Measurements from ENCODE around the gene ALDOC. TPM values are rescaled to one million over a fixed set of nuclear protein-coding genes. Genes with fewer than 3 reads are reported as not detected.

Gene ALDOC
- total RNA-seq, 1 donor from 2014 or later = 10.7 TPM

- peak; percentile 48 for DNase-seq
Measured at GRCh38 chr17:28551421-28552175, 25.1 kb downstream of the ALDOC start.

DNA sequence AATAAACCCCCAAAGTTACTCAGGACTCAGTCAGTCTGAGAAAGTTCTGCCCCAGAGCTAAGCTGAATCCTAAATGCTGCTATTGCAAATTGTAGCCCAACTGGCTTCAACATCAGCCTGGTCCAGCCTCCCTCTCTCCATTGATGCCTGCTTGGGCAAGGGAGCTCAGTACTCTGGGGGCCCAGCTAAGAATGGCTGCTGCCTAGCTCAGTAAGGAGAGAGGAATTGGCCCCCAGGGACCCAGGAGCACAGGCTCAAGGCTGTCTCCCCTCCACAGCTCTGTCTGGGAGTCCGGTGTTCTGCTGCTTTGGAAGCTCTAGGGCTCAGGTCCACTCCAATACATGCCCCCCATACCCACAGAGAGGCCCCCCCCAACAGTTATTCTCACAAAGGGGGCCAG is 25.8 kb downstream of the ALDOC start:
- DNase-seq = no peak

DNA sequence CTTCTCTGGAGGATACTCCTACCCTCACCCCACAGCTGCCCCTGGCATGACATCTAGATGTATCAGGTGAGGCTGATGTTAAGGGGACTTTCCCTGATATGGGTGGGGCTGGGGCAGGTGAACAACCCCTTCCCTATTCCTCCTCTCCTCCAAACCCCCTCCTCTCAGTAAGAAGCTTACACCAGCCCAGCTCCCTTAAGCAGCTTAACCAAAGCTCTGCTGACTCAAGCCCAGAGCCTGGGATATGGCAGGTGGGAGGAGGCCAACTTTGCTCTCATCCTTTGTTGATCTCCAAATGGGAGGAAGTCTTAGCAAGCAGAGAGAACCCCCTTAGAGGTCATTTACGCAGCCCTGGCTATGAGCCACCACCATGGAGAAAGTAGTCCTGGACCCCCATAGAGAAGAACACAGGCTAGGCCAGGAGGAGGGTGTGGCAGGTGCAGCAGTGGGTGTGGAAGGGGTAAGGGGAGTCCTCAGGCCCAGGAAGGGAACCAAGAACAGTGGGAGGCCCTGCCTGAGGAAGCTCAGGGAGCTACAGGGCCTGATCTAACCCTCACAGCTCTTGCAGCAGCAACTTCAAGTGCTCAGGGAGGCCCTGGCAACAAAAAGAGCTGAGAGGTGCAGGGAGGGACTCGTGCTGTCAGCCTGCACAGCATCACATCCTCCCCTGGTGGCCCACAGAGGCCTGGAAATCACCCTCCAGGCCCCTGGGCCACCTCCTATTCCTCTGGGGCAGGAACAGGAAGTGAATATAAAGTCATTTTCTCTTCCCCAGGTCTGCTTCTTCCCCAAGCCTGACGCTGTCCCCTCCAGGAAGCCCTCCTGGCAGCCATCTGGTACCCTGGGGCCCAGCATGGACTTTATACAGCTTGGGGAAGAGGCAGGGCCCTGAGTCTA is 27.2 kb downstream of the ALDOC start:
- DNase-seq = no peak

GRCh38 chr17:28548417-28549130 is 28.1 kb downstream of the ALDOC start:
- no peak for DNase-seq

DNA sequence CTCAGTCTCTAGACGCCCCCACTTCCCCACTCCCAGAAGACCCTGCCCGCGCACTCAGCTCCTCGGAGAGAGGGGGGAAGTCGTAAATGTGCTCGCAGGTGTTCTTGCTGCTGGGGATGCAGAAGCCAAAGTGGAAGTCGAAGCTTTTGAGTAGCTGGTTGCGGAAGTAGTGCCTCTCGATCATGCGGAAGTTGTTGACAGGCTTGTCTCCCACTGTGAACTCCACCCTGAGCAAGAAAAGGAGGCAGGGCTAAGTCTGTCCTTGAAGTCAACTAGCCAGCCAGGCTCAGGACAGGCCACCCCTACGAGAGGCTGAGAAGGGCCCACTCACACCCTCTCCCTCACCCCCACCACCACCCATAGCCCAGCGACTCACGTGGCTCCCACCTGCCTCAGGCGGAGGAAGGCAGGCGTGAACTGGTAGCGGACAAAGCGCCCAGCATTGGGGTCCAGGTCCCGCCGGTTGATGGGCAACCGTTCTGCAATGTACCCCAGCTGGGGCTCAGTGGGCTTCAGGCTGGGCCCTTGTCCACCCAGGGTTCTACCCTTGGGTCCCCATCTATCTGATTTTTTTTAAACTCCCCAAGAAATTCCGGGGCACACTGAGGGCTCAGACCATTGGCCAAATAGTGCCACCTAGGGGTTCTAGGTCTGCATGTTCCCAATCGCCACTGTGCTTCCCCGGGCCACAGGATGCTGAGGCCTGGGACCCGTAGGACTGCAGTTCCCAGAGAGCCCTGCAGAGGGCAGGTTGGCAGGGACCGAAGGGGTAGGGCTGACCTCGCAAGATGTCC is 28.9 kb downstream of the ALDOC start:
- peak; percentile 69 for DNase-seq

GRCh38 chr17:28547096-28547622 is 29.5 kb downstream of the ALDOC start:
- no peak for DNase-seq

DNA sequence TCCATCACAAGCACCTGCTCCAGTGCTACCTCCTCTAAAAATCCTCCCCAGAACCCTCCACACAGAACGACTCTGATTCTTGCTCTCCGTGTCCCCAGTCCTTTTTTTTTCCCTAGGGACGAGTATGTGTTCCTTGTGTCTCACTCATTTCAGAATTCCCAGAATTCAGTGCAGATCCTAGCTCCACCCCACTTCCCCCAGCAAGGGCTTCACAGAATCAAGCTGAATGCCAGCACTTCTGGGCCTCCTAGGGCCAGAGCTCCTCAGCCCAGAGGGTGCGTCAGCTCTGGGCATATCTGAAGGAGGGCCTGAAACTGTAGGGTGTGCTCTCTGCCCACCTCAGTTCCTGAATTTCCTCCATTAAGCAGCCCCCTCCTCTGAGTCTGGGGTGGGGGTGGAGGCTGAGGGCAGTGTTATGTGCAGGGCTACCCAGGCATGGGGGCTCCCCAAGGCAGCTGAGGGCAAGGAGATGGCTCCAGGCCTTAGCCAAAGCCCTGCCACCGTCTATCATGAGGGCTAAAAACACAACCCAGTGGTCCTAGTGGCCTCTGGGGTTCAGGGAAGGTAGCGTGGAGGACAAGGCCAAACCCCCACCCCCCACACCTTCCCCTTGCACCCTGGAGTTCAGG is 30.8 kb downstream of the ALDOC start:
- DNase-seq = no peak

DNA sequence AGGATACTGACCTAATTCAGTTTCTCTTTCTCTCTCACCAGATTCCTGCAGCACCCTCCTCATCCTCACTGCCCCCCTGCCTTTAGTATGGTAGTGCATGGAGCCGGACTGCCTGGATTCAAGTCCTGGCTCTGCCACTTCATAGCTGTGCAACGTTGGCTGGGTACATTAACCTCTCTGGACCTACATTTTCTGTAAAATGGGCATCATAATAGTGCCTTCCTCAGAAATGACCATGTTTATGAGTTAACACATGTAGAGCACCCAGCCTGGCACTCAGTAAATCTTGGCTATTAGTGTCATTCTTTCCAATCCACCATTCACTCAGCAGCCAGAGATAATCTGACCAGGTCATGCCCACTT is 31.6 kb downstream of the ALDOC start:
- no peak for DNase-seq

DNA sequence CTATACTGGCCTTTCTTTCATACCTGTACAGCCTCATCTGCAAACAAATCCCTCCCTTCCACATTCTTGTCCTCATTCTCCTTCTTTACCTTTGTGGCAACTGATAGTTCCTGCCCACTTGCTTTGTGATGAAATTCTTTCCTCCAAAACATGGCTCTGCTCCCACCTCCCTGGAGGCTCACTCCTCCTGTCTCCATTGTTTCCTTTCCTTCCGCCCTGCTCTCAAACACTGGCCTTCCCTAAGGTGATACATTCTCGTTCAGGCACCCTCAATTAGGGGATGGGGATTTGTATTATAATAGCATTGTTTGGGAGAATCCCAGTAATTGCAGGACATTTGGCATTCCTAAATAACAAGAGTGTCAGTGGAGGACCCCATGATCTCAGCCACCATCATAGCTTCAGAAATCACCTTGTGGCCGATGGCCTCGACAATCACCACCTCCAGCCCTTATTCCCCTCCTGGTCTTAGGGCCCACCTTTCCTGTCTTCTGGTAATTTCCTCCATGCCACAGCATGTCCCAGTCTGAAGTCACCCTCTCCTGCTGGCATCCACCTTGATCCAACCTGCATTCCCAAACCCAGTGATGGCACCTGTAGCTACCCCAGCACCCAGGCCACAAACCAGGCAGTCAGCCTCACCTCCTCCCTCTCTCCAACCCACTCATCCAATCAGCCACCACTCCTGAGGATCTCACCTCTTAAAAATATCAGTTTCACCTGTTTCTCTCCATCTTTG is 32.1 kb downstream of the ALDOC start:
- no peak for DNase-seq

- DNase-seq = no peak
Measured at GRCh38 chr17:28541439-28541838, 35.3 kb downstream of the ALDOC start.

- no peak for DNase-seq
Measured at GRCh38 chr17:28540231-28540630, 36.5 kb downstream of the ALDOC start.

DNA sequence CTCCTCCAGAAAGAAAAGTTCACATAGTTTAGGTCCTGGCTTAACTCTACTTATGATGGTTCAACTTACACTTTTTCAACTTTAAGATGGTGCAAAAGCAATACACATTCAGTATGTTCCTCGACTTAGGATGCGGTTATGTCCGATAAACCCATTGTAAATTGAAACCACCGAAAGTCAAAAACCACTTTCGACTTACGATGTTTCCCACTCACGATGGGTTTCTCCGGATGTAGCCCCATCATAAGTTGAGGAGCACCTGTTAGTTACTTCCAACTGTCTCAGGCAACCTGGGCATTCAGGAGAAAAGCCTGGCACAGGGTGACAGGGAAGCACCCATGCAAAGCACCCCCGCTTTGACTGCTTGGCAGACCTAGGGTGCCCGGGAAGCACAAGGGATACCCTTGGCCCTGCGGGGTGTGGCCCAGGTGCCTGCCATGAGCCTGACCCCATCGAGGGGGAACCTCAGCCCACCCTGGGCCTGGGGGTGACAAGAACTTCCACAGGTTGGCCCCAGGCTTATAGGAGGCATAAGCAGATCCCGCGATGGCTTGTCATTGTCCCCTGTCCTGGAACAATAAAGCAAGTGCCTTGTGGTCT is 38.3 kb downstream of the ALDOC start:
- DNase-seq = no peak

- no peak for DNase-seq
Measured at GRCh38 chr17:28537219-28537610, 39.5 kb downstream of the ALDOC start.

GRCh38 chr17:28536532-28537218 is 40.0 kb downstream of the ALDOC start:
- DNase-seq = no peak

GRCh38 chr17:28534740-28535375 is 41.8 kb downstream of the ALDOC start:
- DNase-seq = no peak

GRCh38 chr17:28533091-28533807 is 43.4 kb downstream of the ALDOC start:
- DNase-seq = no peak

DNA sequence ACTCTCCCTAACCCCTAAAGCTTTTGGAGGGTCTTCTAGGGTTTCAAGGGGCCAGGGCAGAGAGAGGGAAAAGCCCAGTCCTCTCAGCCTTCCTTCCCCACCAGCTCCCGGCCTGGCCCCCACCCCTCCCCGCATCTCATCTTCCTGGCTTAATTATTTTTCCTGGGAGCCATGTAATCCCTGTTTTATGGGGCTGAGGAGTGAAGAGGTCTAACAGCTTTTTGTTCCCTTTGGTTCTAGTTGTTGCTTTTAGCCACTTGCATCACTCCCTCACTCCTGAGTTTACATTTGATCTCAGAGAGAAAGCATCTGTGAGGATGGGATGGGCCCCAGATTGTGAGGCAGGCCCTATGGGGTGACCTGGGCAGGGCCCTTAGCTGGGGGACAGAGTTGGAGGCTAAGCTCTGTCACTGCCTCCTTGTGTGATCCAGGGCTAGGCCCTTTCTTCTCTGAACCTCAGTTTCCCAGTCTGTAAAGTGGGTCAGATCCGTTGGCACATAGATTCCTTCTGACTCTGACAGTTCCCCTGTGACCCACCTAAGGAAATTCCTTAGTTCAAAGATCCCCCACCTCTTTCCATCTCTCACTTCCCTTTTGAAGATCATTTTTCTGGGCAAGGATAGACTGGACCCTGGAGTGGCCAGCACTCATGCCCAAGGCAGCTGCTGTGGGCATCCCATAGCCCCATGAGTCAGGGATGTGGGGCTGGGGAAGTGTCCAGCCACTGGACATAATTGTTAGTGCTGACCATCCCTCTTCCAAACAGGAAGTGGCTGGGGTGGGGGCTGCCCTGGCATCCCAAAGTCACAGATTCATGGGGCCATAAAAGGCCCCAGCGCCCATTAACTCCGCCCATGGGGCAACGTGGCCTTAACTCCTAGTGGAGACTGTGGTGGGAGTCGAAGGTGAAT is 44.4 kb downstream of the ALDOC start:
- DNase-seq = no peak

Data from tongue (tissue), 2 donors.